Activated naive CD8-positive, alpha-beta T cell treated with anti-CD3 and anti-CD28 coated beads, Interleukin-2, amount 50 U/mL, for 16 hours (primary cell): ENCODE measurements around the gene RNF130.
A peak's percentile ranks its signal among the peaks of the same experiment; 100 is the strongest.

Experiments used
- DNase-seq: peaks from one replicate; pipeline ENCODE4 v3.0.0-alpha.2; 2020; ENCODE audit warnings: low read depth, low spot score

RNF130 gene

DNA sequence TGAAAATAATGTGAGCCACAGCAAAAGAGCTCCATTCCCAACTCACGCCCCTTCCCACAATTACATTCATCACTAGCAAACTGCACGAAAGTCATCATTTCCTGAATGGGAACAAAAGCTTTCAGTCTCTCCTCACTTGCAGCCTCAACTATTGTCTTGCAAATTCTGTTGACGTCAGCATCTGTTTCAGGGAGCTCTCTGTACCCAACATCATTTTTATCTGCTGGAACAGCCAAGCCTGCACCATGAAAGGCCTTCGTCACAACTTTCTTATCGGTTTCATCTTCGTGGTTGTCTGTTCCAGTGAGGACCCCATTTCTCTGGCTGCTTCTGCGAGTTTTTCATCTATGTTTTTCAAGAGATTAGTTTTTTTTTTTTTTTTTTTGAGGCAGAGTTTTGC, 14.3 kb upstream of the RNF130 start:
- no peak for DNase-seq

DNA sequence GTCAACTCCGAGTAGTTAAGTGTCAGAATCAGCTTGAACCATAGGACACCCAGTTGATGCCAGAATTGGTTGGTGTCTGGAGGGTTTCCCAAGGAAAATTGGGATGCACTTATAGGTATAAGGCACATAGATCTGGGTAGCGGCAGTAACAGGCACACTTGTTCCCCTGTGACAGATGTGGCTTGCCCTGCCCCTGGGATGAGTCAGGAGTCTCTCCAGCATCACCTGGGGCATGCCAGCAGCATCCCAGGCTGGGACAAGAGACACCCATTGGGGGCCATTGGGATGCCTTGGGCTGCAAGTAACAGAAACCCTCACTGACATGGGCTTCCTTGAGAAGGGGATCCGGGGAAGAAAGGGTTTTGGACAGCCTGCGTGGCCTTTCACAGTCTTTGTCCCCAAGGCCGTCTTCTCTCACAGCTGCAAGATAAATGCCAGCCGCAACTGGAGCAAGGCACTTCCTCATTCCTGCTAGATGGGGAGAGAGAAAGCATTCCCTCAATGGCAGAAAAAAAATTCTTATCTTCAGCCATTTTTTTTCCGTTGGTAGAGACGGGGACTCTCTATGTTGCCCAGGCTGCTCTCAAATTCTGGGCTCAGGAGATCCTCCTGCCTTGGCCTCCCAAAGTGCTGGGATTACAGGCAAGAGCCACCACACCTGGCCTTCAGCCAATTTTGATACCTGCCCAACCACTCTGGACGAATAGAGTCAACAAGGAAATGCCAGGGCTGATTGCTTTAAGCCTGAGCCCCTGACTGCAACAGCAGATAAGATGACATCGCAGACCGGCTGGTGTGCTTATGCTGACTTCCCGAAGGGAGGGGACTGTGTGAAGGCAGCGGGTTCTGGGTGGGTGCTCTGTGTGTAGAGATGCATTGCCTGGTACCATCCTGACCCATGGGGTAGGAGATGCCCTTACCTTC, 13.3 kb upstream of the RNF130 start:
- DNase-seq: no peak

DNA sequence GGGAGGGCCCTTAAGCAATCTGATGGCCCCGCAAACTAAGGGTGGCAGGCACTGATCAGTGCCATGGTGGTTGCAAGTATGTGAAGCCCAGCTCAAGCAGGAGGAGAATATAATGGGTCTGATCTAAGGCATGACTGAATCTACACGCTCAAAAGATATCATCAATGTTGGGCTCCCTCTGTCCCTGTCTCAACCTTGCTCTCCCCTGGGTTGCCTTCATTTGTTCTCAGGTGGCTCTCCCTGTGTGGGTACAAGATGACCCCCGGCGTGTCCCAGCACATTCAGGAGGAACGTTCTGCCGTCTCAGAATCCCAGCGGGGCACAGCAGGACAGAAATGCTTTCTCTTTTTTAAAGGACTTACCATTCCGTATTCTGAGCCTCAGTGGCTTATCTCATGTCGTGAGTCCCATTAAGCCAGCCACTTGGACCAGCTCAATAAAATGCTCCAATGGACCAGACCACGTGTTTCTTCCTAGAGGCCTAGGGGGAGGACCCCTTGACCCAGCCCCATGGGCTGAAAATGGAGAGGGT, 12.0 kb upstream of the RNF130 start:
- DNase-seq: no peak

DNA sequence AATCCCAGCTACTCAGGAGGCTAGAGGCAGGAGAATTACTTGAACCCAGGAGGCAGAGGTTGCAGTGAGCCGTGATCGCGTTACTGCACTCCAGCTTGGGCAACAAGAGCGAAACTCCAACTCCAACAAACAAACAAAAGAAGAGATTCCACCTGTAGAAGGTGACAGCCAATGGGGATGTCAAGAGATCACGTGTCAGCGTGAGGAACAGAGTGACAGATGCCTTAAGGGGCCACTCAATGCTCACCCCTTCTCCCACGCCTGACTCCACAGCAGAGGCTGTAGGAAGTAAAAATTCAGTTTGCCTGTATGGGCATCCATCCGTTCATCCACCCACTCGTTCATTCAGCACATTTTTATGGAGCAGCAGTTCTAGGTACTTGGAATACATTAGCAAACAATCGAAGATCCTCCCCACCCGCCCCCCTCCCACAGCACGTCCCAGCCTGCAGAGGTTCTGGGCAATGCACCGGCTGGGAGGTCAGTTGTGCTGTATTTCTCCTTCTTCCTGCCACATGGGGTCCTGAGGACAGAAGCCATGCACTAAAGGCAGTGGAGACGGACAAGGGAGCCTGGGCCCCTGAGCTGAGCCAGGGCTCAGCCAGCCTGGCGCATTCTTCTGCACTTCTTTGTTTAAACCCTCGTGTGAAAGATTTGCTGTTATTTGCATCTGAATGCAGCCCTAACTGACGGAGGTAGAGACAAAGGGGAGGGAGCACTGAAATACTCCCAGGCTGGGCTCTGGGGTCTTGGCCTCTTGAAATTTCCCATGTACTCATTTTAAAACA, 11.3 kb upstream of the RNF130 start:
- no peak for DNase-seq

DNA sequence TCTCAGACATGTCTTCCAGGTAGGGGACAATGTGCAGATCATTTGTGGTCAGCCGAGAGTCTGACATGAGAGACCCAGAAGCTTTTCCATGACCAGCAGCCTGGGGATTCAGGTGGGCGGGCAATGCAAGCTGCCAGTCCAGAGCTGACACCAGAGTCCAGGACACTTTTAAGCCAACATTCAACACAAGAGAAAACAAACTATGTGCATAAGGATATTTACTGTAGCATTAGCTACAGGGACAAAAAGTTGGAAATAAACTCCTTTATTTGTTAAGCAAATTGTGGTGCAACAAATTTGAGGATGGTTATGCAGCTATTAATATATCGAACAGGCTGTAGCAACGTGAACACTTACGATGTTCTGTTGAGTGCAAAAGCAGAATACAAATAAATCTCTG, 9.9 kb upstream of the RNF130 start:
- no peak for DNase-seq

DNA sequence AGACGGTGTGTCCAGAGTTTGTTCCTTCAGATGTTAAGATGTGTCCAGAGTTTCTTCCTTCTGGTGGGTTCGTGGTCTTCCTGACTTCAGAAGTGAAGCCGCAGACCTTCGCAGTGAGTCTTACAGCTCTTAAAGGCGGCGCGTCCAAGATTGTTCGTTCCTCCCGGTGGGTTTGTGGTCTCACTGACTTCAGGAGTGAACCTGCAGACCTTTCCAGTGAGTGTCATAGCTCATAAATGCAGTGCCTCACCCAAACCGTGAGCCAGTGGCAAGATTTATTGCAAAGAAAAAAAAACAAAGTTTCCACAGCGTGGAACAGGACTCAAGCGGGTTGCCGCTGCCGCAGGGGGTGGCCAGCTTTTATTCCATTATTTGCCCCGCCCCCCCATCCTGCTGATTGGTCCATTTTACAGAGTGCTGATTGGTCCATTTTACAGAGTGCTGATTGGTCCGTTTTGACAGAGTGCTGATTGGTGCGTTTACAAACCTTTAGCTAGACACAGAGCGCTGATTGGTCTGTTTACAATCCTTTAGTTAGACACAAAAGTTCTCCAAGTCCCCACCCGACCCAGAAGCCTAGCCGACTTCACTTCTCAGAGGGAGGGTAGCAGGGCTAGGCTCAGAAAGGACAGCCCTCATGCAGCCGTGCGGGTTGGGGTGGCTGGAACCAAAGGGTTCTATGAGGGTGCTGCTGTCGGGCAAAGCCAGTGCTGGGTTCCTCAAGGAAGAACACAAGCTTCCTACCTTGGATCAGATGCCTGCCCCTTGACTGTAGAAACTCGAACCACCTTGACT, 9.1 kb upstream of the RNF130 start:
- peak; percentile 43 for DNase-seq

DNA sequence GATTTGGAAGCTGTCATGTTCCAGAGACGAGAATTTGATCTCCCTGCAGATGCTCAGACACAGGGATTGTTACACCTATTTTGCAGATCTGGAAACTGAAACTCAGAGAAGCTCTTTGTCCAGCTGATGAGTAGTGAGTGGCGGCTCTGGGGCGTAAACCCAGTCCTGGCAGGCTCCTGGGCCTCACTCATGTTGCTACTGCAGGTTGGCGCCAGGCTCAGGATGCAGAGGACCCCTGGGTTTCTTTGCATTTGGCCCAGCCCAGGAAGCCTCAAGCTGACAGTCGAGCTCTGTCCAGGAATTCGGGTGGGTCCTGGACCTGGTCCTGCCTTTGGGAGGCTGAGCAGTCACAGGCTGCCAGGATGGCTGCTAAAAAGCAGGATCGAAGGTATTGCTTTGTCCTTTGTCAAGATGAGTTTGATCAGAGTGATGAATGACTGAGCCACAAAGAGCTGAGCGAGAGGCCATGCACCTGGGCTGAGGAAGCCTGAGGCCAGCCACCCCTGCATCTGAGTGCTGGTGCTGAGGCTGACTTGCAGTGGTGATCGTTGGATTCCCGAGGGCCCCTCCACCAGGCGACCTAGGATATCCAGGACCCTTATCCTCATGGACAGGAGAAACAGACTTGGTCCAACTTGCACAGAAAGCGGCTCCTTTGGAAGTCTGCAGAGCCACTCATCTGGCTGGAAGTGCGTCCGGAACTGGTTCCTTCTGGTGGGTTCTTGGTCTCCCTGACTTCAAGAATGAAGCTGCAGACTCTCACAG, 8.3 kb upstream of the RNF130 start:
- no peak for DNase-seq

DNA sequence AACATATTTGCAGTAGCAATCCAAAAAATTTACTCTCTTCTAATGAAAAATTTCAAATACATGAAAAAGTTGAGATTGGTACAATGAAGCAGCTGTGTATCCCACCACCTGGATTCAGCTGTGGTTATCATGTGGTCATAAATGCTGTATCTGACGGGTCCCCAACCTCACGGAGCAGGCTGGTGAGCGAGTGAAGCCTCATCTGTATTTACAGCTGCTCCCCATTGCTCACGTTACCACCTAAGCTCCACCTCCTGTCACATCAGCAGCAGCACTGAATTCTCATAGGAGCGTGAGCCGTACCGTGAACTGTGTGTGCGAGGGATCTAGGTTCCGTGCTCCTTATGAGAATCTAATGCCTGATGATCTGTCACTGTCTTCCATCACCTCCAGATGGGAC, 6.8 kb upstream of the RNF130 start:
- DNase-seq: no peak

DNA sequence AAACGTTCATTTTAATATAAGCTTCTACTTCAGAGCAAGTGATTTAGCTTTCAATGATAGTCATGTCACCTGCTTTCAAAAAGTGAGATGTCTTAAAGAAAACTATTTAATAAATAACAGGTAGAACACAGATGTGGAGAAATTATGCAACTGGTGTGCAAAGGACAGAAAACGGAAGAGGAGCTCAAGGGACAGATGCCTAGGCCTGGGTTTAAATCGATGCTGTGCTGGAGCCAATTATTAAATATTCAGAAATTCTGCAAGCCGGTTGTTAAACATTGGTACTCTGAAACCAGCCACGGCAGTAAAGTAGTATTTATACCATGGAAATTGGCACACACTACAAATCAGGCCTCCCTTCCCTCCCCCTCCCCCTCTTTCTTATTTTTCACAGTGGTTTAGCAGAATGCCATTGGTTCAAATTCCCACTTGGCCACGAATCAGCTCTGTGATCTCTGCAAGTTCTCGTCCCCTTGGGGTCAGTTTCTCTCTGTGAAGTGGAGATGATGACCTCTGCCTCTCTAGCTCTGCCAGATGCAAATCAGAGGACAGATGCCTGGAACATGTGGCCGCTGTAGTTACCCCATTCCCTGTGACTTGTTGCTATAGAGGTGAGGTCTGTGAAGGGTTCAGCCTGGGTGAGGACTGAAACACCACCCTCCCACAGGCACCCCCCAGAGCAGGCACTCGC, 6.2 kb upstream of the RNF130 start:
- no peak for DNase-seq

DNA sequence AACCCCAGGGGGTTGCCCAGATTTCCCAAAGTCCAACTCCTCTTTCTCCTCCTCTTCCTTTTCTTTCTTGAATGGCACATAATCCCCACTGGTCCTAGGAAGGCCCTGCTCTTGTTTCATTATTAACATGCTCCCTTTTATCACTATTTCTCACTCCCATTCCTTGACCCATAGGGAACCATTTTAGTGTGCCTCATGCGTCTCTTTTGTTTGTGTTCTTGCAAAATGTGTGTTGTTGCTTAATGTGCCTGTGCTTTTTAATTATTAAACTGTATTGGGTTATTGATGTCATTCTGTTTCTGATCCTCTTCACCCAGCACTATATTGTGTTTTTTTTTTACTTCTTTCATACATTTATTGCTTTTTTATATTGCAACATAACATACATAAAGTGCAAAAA, 4.1 kb upstream of the RNF130 start:
- no peak for DNase-seq

DNA sequence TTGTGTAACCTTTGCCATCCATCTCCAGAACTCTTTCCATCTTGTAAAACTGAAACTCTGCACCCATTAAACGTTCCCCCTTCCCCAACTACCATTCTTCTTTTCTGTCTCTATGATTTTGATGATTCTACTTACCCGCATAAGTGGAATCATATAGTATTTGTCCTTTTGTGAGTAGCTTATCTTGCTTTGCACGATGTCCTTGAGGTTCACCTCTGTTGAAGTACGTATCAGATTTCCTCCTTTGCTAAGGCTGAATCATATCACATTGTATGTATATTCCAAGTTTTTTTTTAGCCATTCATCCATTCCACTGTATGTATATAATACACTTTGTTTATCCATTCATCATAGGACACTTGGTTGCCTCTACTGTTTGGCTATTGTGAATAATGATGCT, 2.9 kb upstream of the RNF130 start:
- no peak for DNase-seq

DNA sequence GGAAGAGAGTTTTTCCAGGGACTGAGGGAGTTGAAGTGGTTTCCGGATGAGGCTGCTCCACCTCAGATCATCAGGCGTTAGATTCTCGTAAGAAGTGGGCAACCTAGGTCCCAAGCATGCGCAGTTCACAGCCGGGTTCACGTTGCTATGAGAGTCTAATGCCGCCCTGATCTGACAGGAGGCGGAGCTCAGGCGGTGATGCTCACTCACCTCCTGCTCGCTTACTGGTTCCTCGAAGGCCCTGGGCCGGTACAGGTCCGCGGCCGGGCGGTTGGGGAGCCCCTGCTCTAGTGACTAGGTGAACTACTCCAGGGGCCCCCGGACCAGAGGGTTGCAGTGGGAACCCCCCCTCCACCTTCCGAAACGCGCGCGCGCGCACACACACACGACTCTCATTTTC, 997 bp upstream of the RNF130 start:
- DNase-seq: no peak

DNA sequence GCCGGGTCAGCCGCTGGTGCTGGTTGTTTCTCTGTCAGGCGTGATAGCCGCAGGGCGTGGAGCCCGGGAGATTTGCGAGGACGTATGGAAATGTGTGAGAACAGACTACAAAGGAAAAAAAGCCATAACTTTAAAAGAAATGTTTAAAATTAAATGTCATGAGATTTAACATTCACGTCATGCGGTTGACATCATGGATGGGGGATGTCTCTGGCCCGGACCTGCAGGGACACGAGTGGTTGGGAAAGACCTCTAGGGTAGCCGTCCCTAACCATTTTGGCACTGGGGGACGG, 643 bp upstream of the RNF130 start:
- no peak for DNase-seq

DNA sequence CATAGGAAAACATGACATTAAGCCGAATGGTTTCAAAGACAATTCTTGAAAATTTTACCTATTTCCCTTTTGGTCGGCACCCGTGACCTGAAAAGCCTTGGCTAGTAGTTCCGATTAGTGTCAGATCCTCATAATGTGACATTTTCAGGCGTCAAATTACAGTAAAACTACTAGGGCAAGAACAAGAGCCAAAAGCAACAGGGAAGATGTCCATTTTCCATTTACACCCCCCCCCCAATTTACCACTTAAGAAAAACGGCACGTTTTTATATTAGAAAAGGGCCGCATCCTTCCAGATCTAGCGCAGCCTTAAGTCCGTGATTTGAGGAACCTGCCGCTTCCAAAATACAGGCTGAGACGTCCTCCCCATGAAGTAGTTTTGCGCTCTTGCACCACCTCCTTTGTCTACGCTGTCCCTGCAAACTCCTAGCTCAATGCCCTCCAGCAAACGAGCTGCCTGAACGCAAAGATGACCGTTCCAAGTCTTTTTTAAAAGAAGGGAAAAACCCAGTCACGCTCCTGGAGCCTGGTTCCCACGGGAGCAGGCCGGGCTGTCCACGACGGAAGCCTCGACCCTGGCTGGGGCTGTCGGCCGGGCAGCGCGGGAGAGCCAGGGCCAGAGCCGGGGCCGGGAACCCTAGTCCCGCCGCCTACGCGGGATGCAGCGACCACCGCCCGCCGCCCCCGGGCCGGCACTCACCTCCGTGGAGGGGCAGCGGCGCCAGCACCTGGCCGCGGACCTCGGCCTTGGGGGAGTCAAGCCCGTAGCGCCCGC, 616 bp downstream of the RNF130 start:
- no peak for DNase-seq

DNA sequence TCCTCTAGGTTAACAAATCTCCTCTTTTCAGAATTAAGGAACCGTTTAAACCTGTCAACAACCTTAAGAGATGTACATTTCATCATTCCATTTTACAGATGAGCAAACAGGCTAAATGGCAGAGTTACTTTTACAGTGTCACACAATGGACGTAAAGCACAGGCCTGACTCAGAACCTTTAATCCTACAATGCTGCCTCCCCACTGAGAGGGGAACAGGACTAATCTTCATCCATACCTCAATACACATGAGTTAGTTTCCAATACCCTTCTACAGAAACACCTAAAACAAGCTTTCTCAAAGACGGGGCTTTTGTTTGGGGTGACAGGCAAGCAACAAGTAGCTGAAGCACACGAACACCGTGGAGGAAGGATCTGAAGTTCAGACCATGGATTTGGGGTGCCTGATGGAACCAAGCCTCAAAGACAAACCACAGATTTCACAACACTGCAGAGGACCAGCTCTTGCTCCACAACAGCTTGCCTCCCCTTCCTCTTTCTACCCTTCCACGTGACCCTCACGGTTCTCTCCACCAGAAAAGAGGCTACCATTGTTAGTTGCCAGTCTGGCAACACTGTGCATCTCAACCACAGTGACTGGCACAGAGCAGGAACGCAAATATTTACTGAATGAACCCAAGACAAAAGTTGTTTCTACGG, 1.8 kb downstream of the RNF130 start:
- DNase-seq: no peak

DNA sequence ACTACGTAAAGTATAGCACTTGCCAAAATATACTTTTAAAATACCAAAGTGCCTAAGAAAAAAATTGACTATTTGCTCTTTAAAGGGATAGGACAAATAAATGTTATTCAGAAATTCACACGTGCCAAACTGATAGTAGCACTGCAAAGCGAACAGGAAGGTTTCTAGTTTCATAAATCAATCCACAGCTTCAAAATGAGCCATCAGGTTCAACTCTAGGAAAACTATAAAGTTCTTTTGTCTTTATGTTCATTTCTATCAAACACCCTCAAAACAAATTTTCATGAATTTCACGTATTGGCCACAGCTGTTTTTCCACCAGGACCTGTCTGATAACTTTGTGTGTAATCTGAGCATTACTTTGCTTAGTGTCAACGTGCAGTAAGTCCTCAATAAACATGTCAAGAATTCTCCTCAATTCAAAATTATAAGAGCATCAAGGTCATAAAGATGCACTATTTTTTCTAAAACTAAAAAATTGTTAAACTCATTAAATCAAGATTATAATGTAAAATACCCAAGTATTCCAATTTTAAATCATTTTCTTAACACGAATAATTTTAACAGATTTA, 3.0 kb downstream of the RNF130 start:
- no peak for DNase-seq

DNA sequence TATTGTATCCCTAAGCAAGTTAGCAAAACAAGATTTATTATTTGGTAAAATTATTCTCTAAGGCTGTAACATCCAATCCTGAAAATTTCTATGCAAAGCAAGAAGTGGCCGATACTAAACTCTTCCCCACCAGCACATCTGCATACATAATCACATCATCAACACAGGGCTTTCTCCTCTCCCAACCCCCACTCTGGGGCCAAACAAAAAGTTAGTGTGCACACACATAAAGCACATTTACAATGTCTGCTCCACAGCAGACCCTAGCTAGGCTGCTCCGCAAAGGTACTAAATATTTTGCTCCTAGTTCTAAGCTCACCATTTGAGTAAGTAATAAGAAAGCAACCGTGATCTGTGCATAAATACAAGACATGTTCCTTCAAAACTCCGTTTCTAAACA, 3.6 kb downstream of the RNF130 start:
- no peak for DNase-seq

DNA sequence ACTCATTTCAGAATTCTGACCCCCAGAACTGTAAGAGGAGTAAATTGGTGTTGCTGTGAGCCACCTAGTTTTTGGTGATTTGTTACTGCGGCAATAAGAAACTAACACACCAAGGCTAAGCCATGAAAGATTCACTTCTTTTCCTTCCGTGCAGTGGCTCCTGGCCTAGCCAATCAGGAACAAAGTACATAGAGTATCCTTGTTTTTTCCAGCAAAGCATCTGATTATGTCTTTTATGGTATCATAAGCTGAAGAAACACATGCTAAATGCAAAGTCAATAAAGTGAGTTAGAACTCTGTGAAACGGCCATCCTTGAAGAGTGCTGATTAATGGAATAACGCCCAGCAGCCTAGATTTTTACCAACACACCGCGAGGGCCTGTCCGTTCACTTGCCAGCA, 11.4 kb downstream of the RNF130 start:
- DNase-seq: no peak

DNA sequence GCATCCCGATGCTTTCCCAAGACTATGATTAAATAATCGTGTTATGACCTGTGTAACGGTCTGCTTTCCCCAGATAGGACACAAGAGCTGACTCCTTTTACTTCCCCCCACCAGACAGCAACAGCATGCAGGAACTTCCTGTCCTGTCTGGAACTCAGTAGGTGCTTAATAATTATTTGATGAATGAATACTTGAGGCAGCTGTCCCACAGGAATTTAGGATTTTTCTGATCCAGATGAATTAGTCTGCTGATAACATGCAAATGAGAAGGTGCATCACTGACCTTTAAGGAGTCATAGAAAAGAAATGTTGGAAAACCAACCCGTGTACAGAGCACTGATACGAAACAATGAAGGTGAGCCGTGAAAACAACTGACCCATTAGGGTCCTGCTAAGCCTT, 12.2 kb downstream of the RNF130 start:
- DNase-seq: no peak
